Measurements from ENCODE around the gene PATL1.

GRCh38 chr11:59674291-59674690, 5.5 kb upstream of the PATL1 start:
- TF ChIP-seq, protein P1, sequence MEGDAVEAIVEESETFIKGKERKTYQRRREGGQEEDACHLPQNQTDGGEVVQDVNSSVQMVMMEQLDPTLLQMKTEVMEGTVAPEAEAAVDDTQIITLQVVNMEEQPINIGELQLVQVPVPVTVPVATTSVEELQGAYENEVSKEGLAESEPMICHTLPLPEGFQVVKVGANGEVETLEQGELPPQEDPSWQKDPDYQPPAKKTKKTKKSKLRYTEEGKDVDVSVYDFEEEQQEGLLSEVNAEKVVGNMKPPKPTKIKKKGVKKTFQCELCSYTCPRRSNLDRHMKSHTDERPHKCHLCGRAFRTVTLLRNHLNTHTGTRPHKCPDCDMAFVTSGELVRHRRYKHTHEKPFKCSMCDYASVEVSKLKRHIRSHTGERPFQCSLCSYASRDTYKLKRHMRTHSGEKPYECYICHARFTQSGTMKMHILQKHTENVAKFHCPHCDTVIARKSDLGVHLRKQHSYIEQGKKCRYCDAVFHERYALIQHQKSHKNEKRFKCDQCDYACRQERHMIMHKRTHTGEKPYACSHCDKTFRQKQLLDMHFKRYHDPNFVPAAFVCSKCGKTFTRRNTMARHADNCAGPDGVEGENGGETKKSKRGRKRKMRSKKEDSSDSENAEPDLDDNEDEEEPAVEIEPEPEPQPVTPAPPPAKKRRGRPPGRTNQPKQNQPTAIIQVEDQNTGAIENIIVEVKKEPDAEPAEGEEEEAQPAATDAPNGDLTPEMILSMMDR (optimal IDR thresholded peaks at IDR 0.05 in 1 of 3, IDR thresholded peaks at IDR 0.05 in 1 of 3, conservative IDR thresholded peaks at IDR 0.05 in 1 of 3; ENCODE audit: extremely low read depth in 1 of 3, insufficient read depth in 2 of 3, low read length in 3 of 3), result no peak
- TF ChIP-seq EZH2 (IDR thresholded peaks at IDR 0.05; ENCODE audit: low read length), result no peak
